GM18526 (cell line): ENCODE data around the gene TBC1D19.

Experiments used
- POLR2A ChIP-seq: IDR thresholded peaks from 3 replicates; pipeline ENCODE4 v1.6.1; 2011; ENCODE audit not compliant: insufficient read length; ENCODE audit errors: extremely low read depth

Gene TBC1D19

GRCh38 chr4:26589705-26590104, 5.8 kb downstream of the TBC1D19 start:
- no peak for TF ChIP-seq POLR2A

GRCh38 chr4:26590639-26591038, 6.8 kb downstream of the TBC1D19 start:
- TF ChIP-seq POLR2A = no peak

GRCh38 chr4:26594371-26594770, 10.5 kb downstream of the TBC1D19 start:
- no peak for TF ChIP-seq POLR2A

- TF ChIP-seq POLR2A = no peak
Observed at GRCh38 chr4:26594778-26595177, 10.9 kb downstream of the TBC1D19 start.

GRCh38 chr4:26596843-26597242, 13.0 kb downstream of the TBC1D19 start:
- TF ChIP-seq POLR2A = no peak

GRCh38 chr4:26601204-26601603, 17.3 kb downstream of the TBC1D19 start:
- TF ChIP-seq POLR2A = no peak

GRCh38 chr4:26607776-26608175, 23.9 kb downstream of the TBC1D19 start:
- TF ChIP-seq POLR2A = no peak

GRCh38 chr4:26609391-26609790, 25.5 kb downstream of the TBC1D19 start:
- no peak for TF ChIP-seq POLR2A

- no peak for TF ChIP-seq POLR2A
Observed at GRCh38 chr4:26609868-26610267, 26.0 kb downstream of the TBC1D19 start.

- no peak for TF ChIP-seq POLR2A
Observed at GRCh38 chr4:26611372-26611771, 27.5 kb downstream of the TBC1D19 start.

- no peak for TF ChIP-seq POLR2A
Observed at GRCh38 chr4:26611885-26612284, 28.0 kb downstream of the TBC1D19 start.

GRCh38 chr4:26613237-26613636, 29.4 kb downstream of the TBC1D19 start:
- no peak for TF ChIP-seq POLR2A

GRCh38 chr4:26613735-26614134, 29.9 kb downstream of the TBC1D19 start:
- no peak for TF ChIP-seq POLR2A

GRCh38 chr4:26619784-26620183, 35.9 kb downstream of the TBC1D19 start:
- TF ChIP-seq POLR2A = no peak

- TF ChIP-seq POLR2A = no peak
Observed at GRCh38 chr4:26621366-26621765, 37.5 kb downstream of the TBC1D19 start.

- no peak for TF ChIP-seq POLR2A
Observed at GRCh38 chr4:26622913-26623312, 39.0 kb downstream of the TBC1D19 start.

- no peak for TF ChIP-seq POLR2A
Observed at GRCh38 chr4:26632916-26633315, 49.0 kb downstream of the TBC1D19 start.

- TF ChIP-seq POLR2A = no peak
Observed at GRCh38 chr4:26634237-26634636, 50.4 kb downstream of the TBC1D19 start.

GRCh38 chr4:26636458-26636857, 52.6 kb downstream of the TBC1D19 start:
- no peak for TF ChIP-seq POLR2A
